ELR (cell line): Measurements from ENCODE around the gene WT1.

ENCODE experiments used
- DNase-seq: peaks from one replicate; pipeline ENCODE4 v3.0.0-alpha.2; 2015; ENCODE audit warnings: low read depth

Gene WT1

DNA sequence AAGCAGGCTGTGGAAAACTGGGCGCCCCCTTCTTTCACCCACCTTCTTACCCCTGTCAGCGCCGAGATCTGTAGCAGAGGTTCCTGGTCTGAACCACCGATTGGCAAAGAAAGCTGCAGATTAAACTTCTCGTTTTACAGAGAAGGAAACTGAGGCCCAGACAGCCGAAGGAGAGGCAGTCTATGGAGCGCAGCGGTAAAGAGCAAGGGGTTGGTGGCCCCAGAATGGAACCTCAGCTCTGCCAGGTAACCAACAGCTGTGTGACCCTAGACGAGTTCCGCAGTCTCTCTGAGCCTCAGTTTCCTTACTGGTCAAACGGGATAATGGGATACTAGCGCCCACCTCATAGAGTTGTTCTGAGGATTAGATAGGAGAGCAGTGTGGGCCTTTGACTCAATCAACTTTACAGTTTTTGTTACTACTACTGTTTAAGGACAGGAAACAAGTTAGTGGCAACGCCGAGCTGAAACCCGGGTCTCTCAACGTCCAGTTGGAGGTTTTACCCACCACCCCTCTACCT lies 3.1 kb upstream of the WT1 start:
- no peak for DNase-seq

GRCh38 chr11:32437495-32438345 lies 2.4 kb upstream of the WT1 start:
- no peak for DNase-seq

GRCh38 chr11:32436751-32437494 lies 1.6 kb upstream of the WT1 start:
- no peak for DNase-seq

- no peak for DNase-seq
These were observed 807 bp upstream of the WT1 start for GRCh38 chr11:32435942-32436750.

DNA sequence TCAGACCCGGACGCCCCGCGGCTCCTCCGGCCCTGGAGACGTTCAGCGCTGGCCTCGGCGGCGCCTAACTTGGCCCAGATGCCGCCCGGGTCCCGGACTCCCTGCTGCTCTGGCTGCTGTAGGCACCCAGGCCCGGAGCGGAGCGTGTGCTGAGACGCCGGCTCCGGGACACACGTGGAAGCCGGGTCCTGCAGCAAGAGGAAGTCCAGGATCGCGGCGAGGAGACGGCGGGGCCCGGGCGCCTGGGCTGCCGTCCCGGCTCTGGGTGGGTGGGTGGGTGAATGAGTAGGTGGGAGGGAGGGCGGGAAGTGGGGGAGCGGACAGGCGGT lies 223 bp downstream of the WT1 start:
- DNase-seq: no peak

DNA sequence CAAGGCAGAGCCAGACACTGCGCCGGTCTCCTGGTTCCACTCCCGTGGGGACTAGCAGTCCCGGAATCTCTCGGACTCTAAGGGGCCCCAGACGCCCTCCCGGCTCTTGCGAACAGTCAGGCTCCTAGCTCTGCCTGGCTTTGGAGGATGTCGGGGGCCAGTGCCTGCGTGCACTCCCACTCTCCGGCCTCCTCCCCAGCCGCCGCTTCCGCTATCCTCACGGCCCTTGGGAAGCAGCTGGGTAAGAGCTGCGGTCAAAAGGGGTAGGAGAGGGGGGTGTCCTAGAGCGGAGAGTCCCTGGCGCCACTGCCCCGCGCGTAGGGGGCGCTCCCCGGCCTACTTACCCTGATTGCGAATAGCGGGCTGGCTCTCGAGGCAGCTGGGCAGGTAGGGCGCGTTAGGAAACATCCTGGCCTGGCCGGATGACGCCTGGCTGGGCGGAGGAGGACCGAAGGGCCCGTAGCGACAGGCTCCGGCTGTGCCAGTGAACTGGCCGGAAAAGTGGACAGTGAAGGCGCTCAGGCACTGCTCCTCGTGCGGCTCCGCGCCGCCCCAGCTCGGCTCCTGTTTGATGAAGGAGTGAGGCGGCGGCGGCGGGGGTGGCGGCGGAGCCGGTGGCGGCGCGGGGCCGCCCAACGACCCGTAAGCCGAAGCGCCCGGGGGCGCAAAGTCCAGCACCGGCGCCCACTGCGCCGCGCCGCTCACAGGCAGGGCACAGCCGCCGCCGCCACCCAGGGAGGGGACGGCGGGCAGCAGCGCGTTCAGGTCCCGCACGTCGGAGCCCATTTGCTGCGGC lies 785 bp downstream of the WT1 start:
- DNase-seq: no peak

DNA sequence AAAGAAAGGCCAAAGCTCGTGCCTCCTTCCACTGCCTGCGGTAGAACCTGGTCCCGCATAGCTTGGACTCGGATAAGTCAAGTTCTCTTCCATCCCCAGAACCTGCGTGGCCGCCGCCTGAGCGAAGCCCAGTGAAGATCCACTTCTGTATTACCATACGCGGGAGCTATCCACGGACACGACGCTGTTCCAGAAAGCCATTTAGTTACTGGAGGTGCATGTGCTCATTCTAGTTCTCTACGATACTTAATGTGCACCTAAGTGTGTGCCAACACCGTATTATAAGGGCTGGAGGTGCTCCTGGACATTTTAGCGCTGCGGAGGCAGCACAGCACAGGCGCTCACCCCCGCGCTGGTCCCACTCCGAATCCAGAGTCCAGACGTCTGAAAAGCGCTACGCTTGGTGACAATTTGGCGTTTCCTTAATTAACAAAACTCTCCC lies 1.4 kb downstream of the WT1 start:
- DNase-seq: no peak

- DNase-seq: no peak
These were observed 2.0 kb downstream of the WT1 start for GRCh38 chr11:32433101-32433913.

DNA sequence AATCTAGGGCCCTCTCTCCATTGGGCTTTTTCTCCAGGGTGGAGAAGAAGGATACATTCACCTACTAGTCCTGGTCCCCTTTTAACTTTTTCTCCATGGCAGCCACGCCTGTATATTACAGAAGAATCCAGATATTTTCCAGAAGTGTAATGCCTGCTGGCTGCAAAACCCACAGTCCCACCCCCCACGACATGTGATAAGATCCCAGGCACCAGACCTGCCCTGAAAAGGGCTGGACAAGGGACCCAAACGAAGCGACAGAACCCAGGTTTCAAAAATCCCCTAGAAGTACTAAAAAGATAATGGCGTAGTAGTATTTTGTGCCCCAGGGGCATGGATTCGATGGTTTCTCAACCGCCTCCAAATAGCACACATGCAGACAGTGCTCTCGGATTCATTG lies 2.8 kb downstream of the WT1 start:
- DNase-seq: no peak

DNA sequence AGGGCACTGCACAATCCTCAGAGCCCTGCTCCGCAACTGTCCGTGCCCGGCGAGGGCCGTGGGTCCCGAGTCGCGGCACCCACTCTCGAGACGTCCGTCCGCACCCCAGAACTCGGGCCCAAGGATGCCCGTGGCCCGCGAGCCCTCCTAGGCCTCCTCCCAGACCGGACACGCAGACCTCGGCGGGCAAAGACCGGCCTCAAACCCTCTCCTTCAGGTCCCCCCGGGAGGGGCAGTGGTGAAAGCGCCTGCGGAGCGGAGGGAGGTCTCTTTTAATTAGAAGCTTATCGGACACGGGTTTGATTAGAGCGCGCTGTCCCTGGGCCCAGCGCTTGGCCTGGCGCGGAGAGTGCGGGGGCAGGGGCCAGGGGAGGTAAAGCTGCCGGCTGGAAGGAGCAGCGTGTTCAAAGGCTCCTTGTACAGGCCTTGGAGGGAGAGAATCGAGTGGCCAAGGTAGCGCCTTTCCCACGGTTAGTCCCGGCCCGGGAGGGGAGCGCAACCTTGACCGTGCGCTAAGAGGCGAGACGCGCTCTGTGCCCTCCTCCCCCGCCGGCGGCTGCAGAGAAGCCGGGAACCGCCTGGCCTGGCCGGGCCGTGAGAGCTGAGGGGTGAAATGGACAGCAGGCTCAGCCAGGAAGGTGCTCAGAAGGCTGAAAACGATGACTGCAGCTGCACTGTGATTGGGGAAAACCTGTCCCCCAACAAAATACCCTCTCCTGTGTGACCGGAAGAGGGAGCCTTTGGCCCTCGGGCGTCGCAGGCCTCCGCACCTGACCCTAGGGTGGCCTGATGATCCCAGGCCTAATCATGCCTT lies 4.6 kb downstream of the WT1 start:
- no peak for DNase-seq

GRCh38 chr11:32429477-32429876 lies 5.9 kb downstream of the WT1 start:
- DNase-seq: no peak

DNA sequence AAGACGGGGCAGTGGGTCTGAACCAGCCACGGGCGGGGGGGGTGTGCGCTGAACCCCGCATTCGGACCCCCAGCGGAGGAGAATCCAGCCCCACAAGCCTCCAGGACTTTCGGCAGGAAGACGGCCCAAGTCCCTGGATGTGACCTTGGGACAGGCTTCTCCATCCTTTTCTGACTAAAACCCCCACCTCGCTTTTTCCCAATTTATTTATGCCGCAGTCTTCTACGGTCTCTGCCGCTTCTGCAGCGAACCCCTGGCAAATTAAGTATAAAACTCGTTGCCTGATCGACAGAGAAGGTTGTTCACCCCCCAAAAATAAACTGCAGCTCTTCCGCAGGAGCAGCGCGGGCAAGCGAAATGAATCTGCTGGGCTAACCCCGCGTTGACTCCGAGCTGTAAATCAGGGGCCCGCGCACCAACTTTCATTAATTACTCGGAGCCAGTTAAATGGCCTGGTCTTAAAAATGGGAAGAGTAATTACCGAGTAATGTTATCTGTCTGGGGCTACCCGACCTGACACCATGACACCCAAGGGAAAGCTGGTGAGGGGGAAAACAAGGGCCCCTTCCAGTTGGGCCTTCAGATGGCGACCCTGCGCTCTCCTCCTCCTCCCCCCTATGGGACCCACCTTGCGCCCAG lies 6.6 kb downstream of the WT1 start:
- no peak for DNase-seq

GRCh38 chr11:32427935-32428664 lies 7.2 kb downstream of the WT1 start:
- DNase-seq: no peak

- no peak for DNase-seq
These were observed 7.8 kb downstream of the WT1 start for GRCh38 chr11:32427616-32427934.

DNA sequence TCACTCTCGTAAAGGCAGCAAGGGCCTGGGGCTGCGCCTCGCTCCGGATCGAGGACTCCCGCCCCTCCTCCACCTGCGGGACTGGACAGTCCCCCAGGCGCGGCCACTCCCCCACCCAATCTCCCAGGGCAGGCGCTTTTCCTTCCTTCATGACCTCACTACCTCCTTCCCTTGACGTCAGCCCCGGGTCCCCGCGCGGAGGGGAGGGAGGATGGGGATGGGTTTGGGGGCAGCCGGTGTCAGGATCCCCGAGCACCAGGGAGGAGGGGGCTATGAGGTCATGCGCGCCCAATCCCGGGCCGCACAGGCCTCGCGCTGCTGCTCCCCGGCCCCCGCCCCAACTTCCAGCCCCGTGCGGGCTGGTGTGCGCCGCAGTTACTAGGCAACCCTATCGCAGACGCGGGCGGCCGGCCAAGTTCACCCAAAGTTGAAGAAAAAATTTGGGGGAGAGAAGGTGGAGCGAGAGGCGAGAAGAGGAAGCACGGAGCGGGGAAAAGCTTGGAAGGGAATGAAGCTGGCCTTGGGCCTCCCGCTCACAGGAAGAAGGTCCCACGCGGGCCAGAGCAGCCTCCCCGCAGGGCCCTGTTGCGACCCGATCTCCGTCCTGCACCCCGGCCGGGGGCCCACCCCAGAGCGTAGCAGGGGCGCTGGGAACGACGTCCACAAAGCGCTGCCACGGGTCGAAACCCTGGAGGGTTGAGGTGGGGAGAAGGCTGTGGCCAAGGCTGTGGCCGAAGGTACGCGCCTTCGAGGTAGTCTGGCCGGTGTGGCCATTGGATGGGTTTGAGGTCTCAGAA lies 8.3 kb downstream of the WT1 start:
- no peak for DNase-seq

DNA sequence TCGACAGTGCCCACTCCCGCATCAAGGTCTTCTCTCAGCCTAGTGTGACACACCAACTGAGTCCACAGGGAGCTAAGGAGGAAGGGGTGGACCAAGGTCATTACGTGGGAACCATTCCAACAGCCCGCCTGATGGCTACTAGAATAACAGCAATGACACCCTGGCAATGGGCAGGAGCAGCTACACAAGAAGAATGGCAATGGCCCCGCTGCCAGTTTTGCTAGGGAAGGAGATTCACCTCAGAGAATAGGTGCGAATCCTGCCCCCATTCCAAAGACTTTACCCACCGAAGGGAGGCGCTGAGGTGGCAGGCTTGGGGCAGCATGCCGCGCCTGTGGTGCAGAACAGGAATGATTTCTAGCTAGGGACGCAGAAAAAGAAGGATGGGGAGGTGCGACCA lies 9.1 kb downstream of the WT1 start:
- no peak for DNase-seq

DNA sequence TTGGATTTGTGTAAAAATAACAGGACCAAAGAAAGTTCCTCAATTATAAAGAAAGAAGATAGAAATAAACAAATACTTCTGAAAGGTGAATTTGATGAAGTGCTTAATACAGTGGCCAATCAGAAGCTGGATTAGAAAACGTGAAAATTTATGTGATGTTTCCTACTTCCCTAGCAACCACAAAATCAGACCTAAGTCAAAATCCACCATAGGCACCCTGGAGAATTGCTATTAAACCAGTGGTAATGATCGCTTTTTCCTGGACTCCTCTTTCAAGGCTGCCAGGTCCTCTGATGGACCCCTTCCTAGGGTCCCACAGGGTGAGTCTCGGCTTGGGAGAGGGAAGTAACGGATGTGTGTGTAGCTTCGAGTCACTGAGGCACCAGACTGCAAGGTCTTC lies 9.6 kb downstream of the WT1 start:
- no peak for DNase-seq

- no peak for DNase-seq
These were observed 12.8 kb downstream of the WT1 start for GRCh38 chr11:32422545-32422944.
